Esophagus muscularis mucosa (tissue), 4 donors: ENCODE measurements around the gene KIF22. TPM values are rescaled to one million over a fixed set of nuclear protein-coding genes. Genes with fewer than 3 reads are reported as not detected.
"Not testable (repeated sequence)": the region's sequence is repeated elsewhere in the genome, so short reads cannot be mapped to it uniquely, and the experiment has no call there.

ENCODE experiments used
- DNase-seq: peaks from one replicate; pipeline ENCODE4 v3.0.0-alpha.2; 2017; ENCODE audit errors: extremely low spot score
- H3K27ac ChIP-seq, 4 donors: fragments of 200-600 bp; sonication (generic); replicated peaks in 1 of 4; 1 replicate in 3 of 4; 2 replicates in 1 of 4; pipeline ENCODE4 v1.5.1; 2016 to 2019; ENCODE audit warnings: mild to moderate bottlenecking in 1 of 4
- H3K27me3 ChIP-seq, 4 donors: fragments of 200-600 bp; sonication (generic); one replicate each; pipeline versions ENCODE4 v1.5.1 to v1.6.0; 2016 to 2019
- H3K36me3 ChIP-seq, 4 donors: fragments of 200-600 bp; sonication (generic); one replicate each; pipeline ENCODE4 v1.5.1; 2016 to 2019
- H3K4me1 ChIP-seq, 4 donors: fragments of 200-600 bp; sonication (generic); one replicate each; pipeline ENCODE4 v1.5.1; 2016 to 2019
- H3K4me3 ChIP-seq, 4 donors: fragments of 200-600 bp; sonication (generic); 1 replicate in 2 of 4; 2 replicates in 2 of 4; pipeline ENCODE4 v1.5.1; 2016 to 2019; ENCODE audit warnings: mild to moderate bottlenecking in 4 of 4, moderate library complexity in 1 of 4
- H3K9me3 ChIP-seq, 4 donors: fragments of 200-600 bp; sonication (generic); 1 replicate in 3 of 4; 2 replicates in 1 of 4; pipeline ENCODE4 v1.5.1; 2016 to 2019
- EP300 ChIP-seq: sonication (generic); formaldehyde crosslinking; IDR thresholded peaks from one replicate; pipeline ENCODE4 v1.6.1; 2017; ENCODE audit warnings: antibody characterized with exemption
- POLR2A ChIP-seq: fragments of 450-650 bp; IDR thresholded peaks from one replicate; pipeline ENCODE4 v1.6.1; 2017; ENCODE audit warnings: antibody characterized with exemption, moderate library complexity, mild to moderate bottlenecking, low read depth
- POLR2AphosphoS5 ChIP-seq, 2 donors: sonication (generic); formaldehyde crosslinking; IDR thresholded peaks; one replicate each; pipeline ENCODE4 v1.6.1; 2017; ENCODE audit warnings: antibody characterized with exemption in 2 of 2
- WGBS: methylation state at CpG from one replicate; pipeline ENCODE4 v1.1.5; 2018; 5-methylcytosine and 5-hydroxymethylcytosine counted together
- intact Hi-C: fragments of 100-400 bp; cut with DNase I; formaldehyde crosslinking; loops from one replicate; pipeline ENCODE4 v1.15.1; 2023
- total RNA-seq, 4 donors: library from RNA; depleted of rRNA; stranded (reverse); fragments of >200 nt; gene quantifications; one replicate each; pipeline versions ENCODE4 v1.1.0 to v1.2.1, GENCODE V29; 2016
- TF ChIP-seq, protein P1 (sequence below), 3 experiments: fragments of 200-600 bp in 2 of 3; fragments of 450-650 bp in 1 of 3; sonication (generic) in 2 of 3; IDR thresholded peaks; one replicate each; pipeline ENCODE4 v1.5.1; 2017 to 2019; ENCODE audit warnings: antibody characterized with exemption in 3 of 3, mild to moderate bottlenecking in 2 of 3, moderate library complexity in 1 of 3

KIF22 gene
- total RNA-seq, 4 donors from 2014 or later, result 10.8 to 12.3 (median 11.8) TPM

DNA sequence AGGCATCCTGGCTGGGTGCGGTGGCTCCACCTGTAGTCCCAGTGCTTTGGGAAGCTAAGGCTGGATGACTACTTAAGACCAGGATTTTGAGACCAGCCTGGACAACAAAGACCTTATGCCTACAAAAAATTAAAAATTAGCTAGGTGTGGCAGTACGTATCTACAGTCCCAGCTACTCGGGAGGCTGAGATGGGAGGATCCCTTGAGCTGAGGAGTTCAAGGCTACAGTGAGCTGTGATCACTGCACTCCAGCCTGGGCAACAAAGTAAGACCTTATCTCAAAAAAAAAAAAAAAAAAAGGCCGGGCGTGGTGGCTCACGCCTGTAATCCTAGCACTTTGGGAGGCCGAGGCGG lies 35.8 kb downstream of the KIF22 start:
- DNase-seq, result no peak
- Histone ChIP-seq H3K4me1 (peaks cover 49 to 90% (median 81%) of the 10 kb centered on the region in 4 donors), H3K36me3 (peaks cover 12 to 17% (median 14%) of the 10 kb centered on the region in 4 donors), H3K27me3 (no peaks in the 10 kb centered on the region), H3K27ac (peak overlapping the region; percentile 55 to 76 (median 72)), H3K4me3 (no peak overlapping the region), H3K9me3 (no peaks in the 10 kb centered on the region)
- TF ChIP-seq POLR2A, result no peak
- no peak for TF ChIP-seq POLR2AphosphoS5 (IDR thresholded peaks at IDR 0.05)
- no peak for TF ChIP-seq EP300
- TF ChIP-seq, protein P1, sequence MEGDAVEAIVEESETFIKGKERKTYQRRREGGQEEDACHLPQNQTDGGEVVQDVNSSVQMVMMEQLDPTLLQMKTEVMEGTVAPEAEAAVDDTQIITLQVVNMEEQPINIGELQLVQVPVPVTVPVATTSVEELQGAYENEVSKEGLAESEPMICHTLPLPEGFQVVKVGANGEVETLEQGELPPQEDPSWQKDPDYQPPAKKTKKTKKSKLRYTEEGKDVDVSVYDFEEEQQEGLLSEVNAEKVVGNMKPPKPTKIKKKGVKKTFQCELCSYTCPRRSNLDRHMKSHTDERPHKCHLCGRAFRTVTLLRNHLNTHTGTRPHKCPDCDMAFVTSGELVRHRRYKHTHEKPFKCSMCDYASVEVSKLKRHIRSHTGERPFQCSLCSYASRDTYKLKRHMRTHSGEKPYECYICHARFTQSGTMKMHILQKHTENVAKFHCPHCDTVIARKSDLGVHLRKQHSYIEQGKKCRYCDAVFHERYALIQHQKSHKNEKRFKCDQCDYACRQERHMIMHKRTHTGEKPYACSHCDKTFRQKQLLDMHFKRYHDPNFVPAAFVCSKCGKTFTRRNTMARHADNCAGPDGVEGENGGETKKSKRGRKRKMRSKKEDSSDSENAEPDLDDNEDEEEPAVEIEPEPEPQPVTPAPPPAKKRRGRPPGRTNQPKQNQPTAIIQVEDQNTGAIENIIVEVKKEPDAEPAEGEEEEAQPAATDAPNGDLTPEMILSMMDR (IDR thresholded peaks at IDR 0.05), result no peak
- 85% methylated on average over 8 of the region's 8 CpGs for WGBS
- intact Hi-C loops, result no loop called here

DNA sequence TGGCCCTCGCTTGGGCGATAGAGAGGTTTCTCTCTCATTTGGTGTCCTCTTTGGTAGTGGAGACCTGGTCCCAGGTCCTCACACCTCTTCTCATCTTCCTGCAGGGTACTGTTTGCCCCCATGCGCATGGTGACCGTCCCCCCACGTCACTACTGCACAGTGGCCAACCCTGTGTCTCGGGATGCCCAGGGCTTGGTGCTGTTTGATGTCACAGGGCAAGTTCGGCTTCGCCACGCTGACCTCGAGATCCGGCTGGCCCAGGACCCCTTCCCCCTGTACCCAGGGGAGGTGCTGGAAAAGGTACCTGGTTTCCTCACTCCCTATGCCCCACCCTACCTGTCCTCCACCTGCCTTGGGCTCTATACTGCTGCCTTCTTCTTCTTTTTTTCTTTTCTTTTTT lies 40.2 kb downstream of the KIF22 start:
- no peaks in the 10 kb centered on the region for H3K27me3 ChIP-seq
- no peak overlapping the region for H3K27ac ChIP-seq
- no peak for DNase-seq
- intact Hi-C loops, result no loop called here
- H3K4me3 ChIP-seq, result no peak overlapping the region
- peaks cover 9 to 46% (median 37%) of the 10 kb centered on the region in 4 donors for H3K4me1 ChIP-seq
- 96% methylated on average over 11 of the region's 11 CpGs for WGBS
- TF ChIP-seq POLR2A, result no peak
- TF ChIP-seq, protein P1 (IDR thresholded peaks at IDR 0.05), result no peak
- H3K9me3 ChIP-seq, result no peaks in the 10 kb centered on the region
- H3K36me3 ChIP-seq, result peaks cover 52 to 62% (median 56%) of the 10 kb centered on the region in 4 donors

DNA sequence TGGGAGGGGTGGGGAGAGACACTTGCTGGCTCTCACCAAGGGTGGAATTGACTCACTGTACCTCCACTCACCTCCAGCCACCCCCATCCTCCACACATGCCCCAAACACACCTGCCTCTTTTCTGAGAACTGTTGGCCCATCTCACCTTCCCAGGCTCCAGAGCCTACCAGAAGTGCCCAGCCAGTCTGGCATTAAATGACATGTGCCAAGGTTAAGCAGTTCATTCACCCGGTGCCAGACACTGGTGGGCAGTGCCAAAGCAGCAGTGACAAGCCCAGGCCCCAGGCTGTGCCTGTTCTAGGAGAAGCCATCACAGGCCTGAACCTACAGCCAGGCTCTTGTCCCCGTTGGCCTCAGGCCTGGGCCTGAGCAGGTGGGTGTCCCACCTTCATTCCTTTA lies 40.9 kb downstream of the KIF22 start:
- no peak for DNase-seq
- intact Hi-C loops, result no loop called here
- H3K9me3 ChIP-seq, result no peaks in the 10 kb centered on the region
- TF ChIP-seq EP300 (no peak), POLR2AphosphoS5 (IDR thresholded peaks at IDR 0.05) (no peak), POLR2A (no peak)
- TF ChIP-seq, protein P1 (IDR thresholded peaks at IDR 0.05), result no peak
- no peaks in the 10 kb centered on the region for H3K27me3 ChIP-seq
- H3K4me1 ChIP-seq, result peaks cover 2 to 39% (median 30%) of the 10 kb centered on the region in 4 donors
- 90% methylated on average over 2 of the region's 2 CpGs for WGBS
- no peak overlapping the region for H3K27ac ChIP-seq
- H3K4me3 ChIP-seq, result no peak overlapping the region
- H3K36me3 ChIP-seq, result peaks cover 58 to 69% (median 63%) of the 10 kb centered on the region in 4 donors

DNA sequence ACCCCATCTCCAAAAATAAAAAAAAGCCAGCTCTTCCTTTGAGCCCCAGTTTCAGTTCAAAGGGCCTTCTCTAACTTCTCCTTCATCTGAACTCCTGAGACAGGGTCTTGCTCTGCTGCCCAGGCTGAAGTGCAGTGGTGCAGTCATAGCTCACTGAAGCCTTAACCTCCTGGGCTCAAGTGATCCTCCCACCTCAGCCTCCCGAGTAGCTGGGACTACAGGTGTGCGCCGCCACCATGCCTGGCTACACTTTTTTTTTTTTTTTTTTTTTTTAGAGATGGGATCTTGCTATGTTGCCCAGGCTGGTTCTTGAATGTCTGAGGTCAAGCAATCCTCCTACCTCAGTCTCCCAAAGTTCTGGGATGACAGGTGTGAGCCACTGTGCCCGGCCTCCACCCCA lies 42.7 kb downstream of the KIF22 start:
- H3K27ac ChIP-seq, H3K9me3 ChIP-seq, DNase-seq, H3K27me3 ChIP-seq, intact Hi-C loops, H3K4me3 ChIP-seq: not testable (repeated sequence)
- Histone ChIP-seq H3K36me3 (peaks cover 71 to 86% (median 80%) of the 10 kb centered on the region in 4 donors), H3K4me1 (peaks cover 0 to 21% (median 15%) of the 10 kb centered on the region in 4 donors)
- WGBS, result 95% methylated on average over 4 of the region's 4 CpGs

DNA sequence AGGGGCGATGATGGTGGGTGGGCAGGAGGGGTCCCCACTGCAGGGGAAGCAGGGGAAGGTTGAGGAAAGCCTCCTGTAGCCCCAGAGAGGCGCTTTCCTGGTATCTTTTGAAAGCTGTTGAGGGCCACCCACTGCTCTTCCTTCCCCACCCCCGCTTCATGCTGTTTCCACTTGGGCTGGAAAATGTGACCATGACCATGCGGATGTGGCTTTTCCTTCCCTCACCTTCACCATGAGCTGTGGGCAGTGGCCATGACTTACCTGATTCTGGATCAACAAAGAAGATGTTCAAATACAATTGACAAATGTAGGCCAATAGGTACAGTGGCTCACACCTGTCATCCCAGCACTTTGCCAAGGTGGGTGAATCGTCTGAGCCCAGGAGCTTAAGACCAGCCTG lies 43.5 kb downstream of the KIF22 start:
- Histone ChIP-seq H3K36me3 (peaks cover 71 to 95% (median 88%) of the 10 kb centered on the region in 4 donors), H3K4me1 (peaks cover 0 to 13% (median 7%) of the 10 kb centered on the region in 4 donors), H3K9me3 (no peaks in the 10 kb centered on the region), H3K27ac (no peak overlapping the region), H3K27me3 (no peaks in the 10 kb centered on the region), H3K4me3 (no peak overlapping the region)
- 91% methylated on average over 5 of the region's 5 CpGs for WGBS
- intact Hi-C loops, result no loop called here
- TF ChIP-seq, protein P1 (IDR thresholded peaks at IDR 0.05), result no peak
- TF ChIP-seq EP300, result no peak
- TF ChIP-seq POLR2A, result no peak
- DNase-seq, result no peak
